Measurements from ENCODE around the gene LMNB1. TPM values are rescaled to one million over a fixed set of nuclear protein-coding genes. Genes with fewer than 3 reads are reported as not detected.

Gene LMNB1
- total RNA-seq, 1 experiment from 2014 or later, result 150 TPM

GRCh38 chr5:126877602-126878001, 100.7 kb downstream of the LMNB1 start:
- Histone ChIP-seq H4K20me1 (ENCODE audit: insufficient read depth) (no peaks in the 10 kb centered on the region), H3K27me3 (ENCODE audit: insufficient read depth, low read length) (no peaks in the 10 kb centered on the region), H3K9me2 (ENCODE audit: insufficient read depth) (no peaks in the 10 kb centered on the region), H3K4me2 (ENCODE audit: low read length) (no peak overlapping the region), H3K79me2 (ENCODE audit: insufficient read depth, low read length) (no peaks in the 10 kb centered on the region), H3K36me3 (ENCODE audit: control insufficient read depth in 1 of 2, insufficient read depth in 2 of 2, low read length in 2 of 2) (no peaks in the 10 kb centered on the region), H2AFZ (ENCODE audit: low read depth, low read length, poor library complexity, severe bottlenecking) (no peak overlapping the region), H3K27ac (ENCODE audit: low read depth, low read length) (no peak overlapping the region), H3K4me3 (replicated peaks in 1 of 2; ENCODE audit: low read depth in 1 of 2, low read length in 2 of 2) (no peak overlapping the region), H3K4me1 (ENCODE audit: control insufficient read depth in 1 of 2, insufficient read depth in 2 of 2, low read length in 2 of 2) (no peaks in the 10 kb centered on the region), H3K9me3 (ENCODE audit: control insufficient read depth in 1 of 2, insufficient read depth in 1 of 2, low read depth in 1 of 2, low read length in 2 of 2) (no peaks in the 10 kb centered on the region), H3K9ac (ENCODE audit: low read length) (no peak overlapping the region)
- TF ChIP-seq ZFX (IDR thresholded peaks at IDR 0.05) (no peak), CBX3 (IDR thresholded peaks at IDR 0.05; ENCODE audit: low read depth) (no peak), EGR1 (IDR thresholded peaks at IDR 0.05; ENCODE audit: low read depth) (no peak), REST (IDR thresholded peaks at IDR 0.05; ENCODE audit: low read depth) (no peak), JUND (IDR thresholded peaks at IDR 0.05) (no peak), TCF7L2 (IDR thresholded peaks at IDR 0.05; ENCODE audit: borderline replicate concordance, extremely low read depth, insufficient read depth, insufficient read length) (no peak), ZNF274 (IDR thresholded peaks at IDR 0.05; ENCODE audit: low read depth, low read length) (no peak), ELF1 (IDR thresholded peaks at IDR 0.05; ENCODE audit: borderline replicate concordance, low read depth) (no peak), SRF (IDR thresholded peaks at IDR 0.05; ENCODE audit: low read depth) (no peak), EZH2 (IDR thresholded peaks at IDR 0.05) (no peak)
- ATAC-seq (no peak), DNase-seq (ENCODE audit: low read depth, low spot score) (no peak)
- RAD21 ChIA-PET (ENCODE audit: low non-redundant PET in 1 of 2, low total read pairs in 2 of 2, uncharacterized antibody in 2 of 2, unreplicated experiment in 2 of 2), result no interaction called here
- intact Hi-C loops (cut with micrococcal nuclease), result no loop called here
- POLR2A ChIA-PET, result no interaction called here
- CTCF ChIA-PET, result no interaction called here
- BruUV-seq (replicated peaks), result no TSS peak
